K562 (cell line): ENCODE data around the gene ACTL9. TPM values are rescaled to one million over a fixed set of nuclear protein-coding genes. Genes with fewer than 3 reads are reported as not detected.
A peak's percentile ranks its signal among the peaks of the same experiment; 100 is the strongest.
"Not testable (repeated sequence)": the region's sequence is repeated elsewhere in the genome, so short reads cannot be mapped to it uniquely, and the experiment has no call there.

ENCODE experiments used
- ATAC-seq: fragments of 200-7000 bp; cut with Tn5 transposase; 3 replicates; pipeline ENCODE4 v1.9.1; 2020; ENCODE audit warnings: moderate library complexity
- BruUV-seq: library from RNA; stranded (reverse); fragments of 400-500 nt; replicated peaks from 2 replicates; lab custom pipeline; 2021; lab: Mats Ljungman, UMichigan
- CTCF ChIA-PET: fragments of 300-600 bp; formaldehyde crosslinking; extraction: SDS; loops from one replicate; lab custom pipeline; 2021; ENCODE audit warnings: low intra/inter-chr PET ratio; lab: Yijun Ruan, JAX
- POLR2A ChIA-PET: fragments of 300-600, 350-650 bp; sonication (Branson Sonifier 250); formaldehyde crosslinking; extraction: SDS; loops from one replicate; lab custom pipeline; 2021; ENCODE audit warnings: antibody characterized with exemption, inconsistent platforms; lab: Yijun Ruan, JAX
- DNase-seq, 4 experiments: peaks; one replicate each; pipeline versions ENCODE4 v3.0.0 to v3.0.0-alpha.2; 2011 to 2018; ENCODE audit warnings: low spot score in 3 of 4, mixed read lengths in 3 of 4; ENCODE audit errors: extremely low read depth in 1 of 4
- FAIRE-seq: peaks from 2 replicates; lab custom pipeline; 2011; peaks lifted over from hg19 to GRCh38; lab: Jason Lieb, UNC
- H2AFZ ChIP-seq: 2 replicates; pipeline ENCODE4 v1.6.0; 2011; ENCODE audit warnings: low read depth, low read length, control low read depth, inconsistent platforms
- H3K27ac ChIP-seq: fragments of 200-600 bp; 3 replicates; pipeline ENCODE4 v1.8.0; 2011; ENCODE audit warnings: low read depth, mild to moderate bottlenecking, control low read depth, inconsistent platforms, low read length, moderate library complexity, mixed read lengths; ENCODE audit errors: extremely low read depth
- H3K27me3 ChIP-seq, 2 experiments: fragments of 300-600 bp in 1 of 2; 2 replicates in 1 of 2; 3 replicates in 1 of 2; pipeline versions ENCODE4 v1.6.0 to v1.8.0; 2011; ENCODE audit warnings: inconsistent platforms in 2 of 2, low read length in 2 of 2, mild to moderate bottlenecking in 1 of 2, mixed read lengths in 1 of 2, moderate library complexity in 1 of 2; ENCODE audit not compliant: control insufficient read depth in 2 of 2, insufficient read depth in 2 of 2
- H3K36me3 ChIP-seq: fragments of 300-600 bp; 3 replicates; pipeline ENCODE4 v1.8.0; 2011; ENCODE audit warnings: mild to moderate bottlenecking, low read length, inconsistent platforms; ENCODE audit not compliant: control insufficient read depth, insufficient read depth
- H3K4me1 ChIP-seq, 2 experiments: fragments of 200-600 bp in 1 of 2; replicated peaks in 1 of 2; 2 replicates in 1 of 2; 3 replicates in 1 of 2; pipeline versions ENCODE4 v1.5.1 to v1.8.0; 2011; ENCODE audit warnings: inconsistent platforms in 2 of 2, low read length in 2 of 2, mild to moderate bottlenecking in 1 of 2, mixed read lengths in 1 of 2, moderate library complexity in 1 of 2; ENCODE audit not compliant: control insufficient read depth in 2 of 2, insufficient read depth in 2 of 2
- H3K4me2 ChIP-seq: 2 replicates; pipeline ENCODE4 v1.6.1; 2011; ENCODE audit warnings: low read length, control low read depth, inconsistent platforms, mixed read lengths; ENCODE audit not compliant: insufficient read depth
- H3K4me3 ChIP-seq: fragments of 200-600 bp; sonication (generic), shearing (Covaris generic); 2 replicates; pipeline ENCODE4 v1.5.1; 2016; ENCODE audit warnings: control low read depth, inconsistent platforms
- H3K79me2 ChIP-seq: fragments of 200-600 bp; 3 replicates; pipeline ENCODE4 v1.8.0; 2011; ENCODE audit warnings: low read length, inconsistent platforms; ENCODE audit not compliant: control insufficient read depth, insufficient read depth
- H3K9ac ChIP-seq, 2 experiments: 2 replicates each; pipeline versions ENCODE4 v1.6.0 to v1.6.1; 2011; ENCODE audit warnings: low read depth in 2 of 2, low read length in 2 of 2, control low read depth in 1 of 2, inconsistent platforms in 1 of 2, mild to moderate bottlenecking in 1 of 2, mixed read lengths in 1 of 2; ENCODE audit not compliant: insufficient read depth in 1 of 2
- H3K9me1 ChIP-seq: one replicate; pipeline ENCODE4 v1.6.0; 2011; ENCODE audit warnings: inconsistent platforms, mild to moderate bottlenecking, low read length, moderate library complexity; ENCODE audit not compliant: control insufficient read depth, insufficient read depth
- H3K9me3 ChIP-seq: replicated peaks from 2 replicates; pipeline ENCODE4 v1.5.1; 2011; ENCODE audit warnings: low read depth, low read length, inconsistent platforms; ENCODE audit not compliant: control insufficient read depth, insufficient read depth
- H4K20me1 ChIP-seq: replicated peaks from 2 replicates; pipeline ENCODE4 v1.6.1; 2011; ENCODE audit warnings: low read length, inconsistent platforms, mixed read lengths; ENCODE audit not compliant: control insufficient read depth, insufficient read depth
- NFIC ChIP-seq: fragments of 450-650 bp; IDR thresholded peaks from 2 replicates; pipeline ENCODE4 v1.6.1; 2017; ENCODE audit warnings: mild to moderate bottlenecking, inconsistent platforms
- POLR3A ChIP-seq: IDR thresholded peaks from 2 replicates; pipeline ENCODE4 v1.6.1; 2011; ENCODE audit warnings: borderline replicate concordance, mild to moderate bottlenecking, moderate library complexity; ENCODE audit not compliant: insufficient read length, insufficient read depth; ENCODE audit errors: extremely low read depth
- RBM22 ChIP-seq: fragments of 200-400 bp; formaldehyde crosslinking; IDR thresholded peaks from 2 replicates; pipeline ENCODE4 v1.6.1; 2018; ENCODE audit warnings: low read length, low read depth; ENCODE audit not compliant: poor library complexity, severe bottlenecking
- TFE3 ChIP-seq: fragments of 450-650 bp; formaldehyde crosslinking; IDR thresholded peaks from 2 replicates; pipeline ENCODE4 v1.4.0; 2020; ENCODE audit warnings: mild to moderate bottlenecking, mixed read lengths
- U2AF2 ChIP-seq: fragments of 200-400 bp; formaldehyde crosslinking; optimal IDR thresholded peaks from 2 replicates; pipeline ENCODE3; 2017; ENCODE audit warnings: low read depth, mild to moderate bottlenecking, low read length
- ZFP36 ChIP-seq: fragments of 150-350 bp; IDR thresholded peaks from 2 replicates; pipeline ENCODE4 v1.6.1; 2018; ENCODE audit warnings: low read length, low read depth; ENCODE audit not compliant: partially characterized antibody
- WGBS: fragments of 100-300 bp; shearing (Covaris generic); methylation state at CpG from one replicate; pipeline ENCODE4 v1.1.6; 2016; ENCODE audit warnings: low coverage, mixed read lengths; ENCODE audit not compliant: insufficient coverage; ENCODE audit errors: missing lambda C conversion rate; 5-methylcytosine and 5-hydroxymethylcytosine counted together
- in situ Hi-C: fragments of 300-500 bp; cut with MboI; formaldehyde crosslinking; loops from 4 replicates; pipeline ENCODE4 v1.15.0; 2018; ENCODE audit warnings: inconsistent platforms, mixed read lengths
- intact Hi-C: fragments of 100-400 bp; cut with micrococcal nuclease; formaldehyde crosslinking; loops from 2 replicates; pipeline ENCODE4 v1.14.2; 2022
- polyA plus RNA-seq, 8 experiments: library from polyadenylated mRNA; depleted of rRNA in 4 of 8; stranded (reverse) in 5 of 8; unstranded in 3 of 8; fragments of >200 nt; fragmentation: Nextera tagmentation in 2 of 8; fragmentation: Illumina TruSeq in 1 of 8; extraction: Ambion mirVana in 2 of 8; extraction: Trizol in 1 of 8; gene quantifications; 2 replicates each; pipeline versions ENCODE4 v1.2.1 to v1.2.3, GENCODE V29; 2011 to 2014; ENCODE audit warnings: inconsistent platforms in 1 of 8, missing spikeins in 1 of 8
- total RNA-seq, 7 experiments: library from RNA; depleted of rRNA in 6 of 7; stranded (reverse); fragments of >200 nt in 6 of 7; fragmentation: Illumina TruSeq in 2 of 7; extraction: Trizol in 2 of 7; gene quantifications; 2 replicates each; pipeline versions ENCODE4 v1.2.1 to v1.2.3, GENCODE V29; 2011 to 2021; ENCODE audit warnings: low replicate concordance in 1 of 7

Gene ACTL9
- total and polyA plus RNA-seq, 9 of the 15 experiments (the other 6 are each of a cell fraction or from before 2014, with no cell fraction given), result not detected

- peak; percentile 46; the same call in 1 of the 2 replicates for TF ChIP-seq TFE3
- peak; percentile 42 for TF ChIP-seq ZFP36
- no peak for TF ChIP-seq RBM22
- TF ChIP-seq POLR3A, result no peak
- TF ChIP-seq, all 486 proteins: peak for 2
- no peak overlapping the region for H3K4me3 ChIP-seq
- H3K27ac ChIP-seq, result no peak overlapping the region
- in situ Hi-C loops (no loop called here), intact Hi-C loops (no loop called here)
- no peak overlapping the region for H2AFZ ChIP-seq
- no peaks in the 10 kb centered on the region for H3K79me2 ChIP-seq
- ChIA-PET CTCF (no interaction called here), POLR2A (no interaction called here)
- no peaks in the 10 kb centered on the region for H3K27me3 ChIP-seq
- no peak overlapping the region for H3K9ac ChIP-seq
- ATAC-seq, result no peak
- no peaks in the 10 kb centered on the region for H4K20me1 ChIP-seq
- no peaks in the 10 kb centered on the region for H3K36me3 ChIP-seq
- 2% methylated on average over 2 of the region's 2 CpGs for WGBS
- no peaks in the 10 kb centered on the region for H3K4me1 ChIP-seq
- no TSS peak for BruUV-seq
- H3K9me3 ChIP-seq, result no peaks in the 10 kb centered on the region
- DNase-seq, result no peak
- FAIRE-seq, result no peak
- no peak overlapping the region for H3K4me2 ChIP-seq
- H3K9me1 ChIP-seq, result no peaks in the 10 kb centered on the region
Observed at GRCh38 chr19:8722032-8722431, 23.4 kb upstream of the ACTL9 start.

- Histone ChIP-seq H3K4me2 (no peak within 1 kb of the TSS), H3K9ac (no peak within 1 kb of the TSS), H3K4me1 (no peaks in the 10 kb centered on the region), H4K20me1 (no peaks in the 10 kb centered on the region), H3K36me3 (no peaks in the 10 kb centered on the region), H3K79me2 (no peaks in the 10 kb centered on the region), H2AFZ (no peak within 1 kb of the TSS), H3K27ac (no peak within 1 kb of the TSS), H3K27me3 (no peaks in the 10 kb centered on the region), H3K4me3 (no peak within 1 kb of the TSS), H3K9me1 (no peaks in the 10 kb centered on the region), H3K9me3 (no peaks in the 10 kb centered on the region)
- 0% methylated on average over 1 of the region's 1 CpG for WGBS
- DNase-seq (no peak), ATAC-seq (no peak), FAIRE-seq (no peak)
- ChIA-PET POLR2A (no interaction called here), CTCF (no interaction called here)
- TF ChIP-seq NFIC (0 out of 2 replicates have a peak, but pooled peaks have one; percentile 9), U2AF2 (no peak)
- in situ Hi-C loops (no loop called here), intact Hi-C loops (no loop called here)
- BruUV-seq, result no TSS peak
Observed at GRCh38 chr19:8721334-8721733, 22.7 kb upstream of the ACTL9 start, which contains the start of gene OR2Z1. TSS of gene OR2Z1 (plus strand) at chr19:8721634. CDS start at chr19:8731029, 9,395 bp downstream.

- intact Hi-C loops, DNase-seq, H3K27me3 ChIP-seq, H3K9me1 ChIP-seq, FAIRE-seq, H2AFZ ChIP-seq, H3K9me3 ChIP-seq, H3K36me3 ChIP-seq, H4K20me1 ChIP-seq, H3K9ac ChIP-seq, H3K4me3 ChIP-seq, BruUV-seq, in situ Hi-C loops, H3K27ac ChIP-seq, ATAC-seq, H3K4me2 ChIP-seq, CTCF ChIA-PET, POLR2A ChIA-PET, H3K4me1 ChIP-seq, H3K79me2 ChIP-seq: not testable (repeated sequence)
- 3% methylated on average over 6 of the region's 7 CpGs for WGBS
Observed at GRCh38 chr19:8710337-8710736, 11.7 kb upstream of the ACTL9 start.
